Inflammatory macrophage (primary cell): Measurements from ENCODE around the gene SIRT4.
"Not testable (repeated sequence)": the region's sequence is repeated elsewhere in the genome, so short reads cannot be mapped to it uniquely, and the experiment has no call there.

ENCODE experiments used
- DNase-seq, 2 donors: peaks; one replicate each; pipeline ENCODE4 v3.0.0-alpha.2; 2020 to 2022

Gene SIRT4

DNA sequence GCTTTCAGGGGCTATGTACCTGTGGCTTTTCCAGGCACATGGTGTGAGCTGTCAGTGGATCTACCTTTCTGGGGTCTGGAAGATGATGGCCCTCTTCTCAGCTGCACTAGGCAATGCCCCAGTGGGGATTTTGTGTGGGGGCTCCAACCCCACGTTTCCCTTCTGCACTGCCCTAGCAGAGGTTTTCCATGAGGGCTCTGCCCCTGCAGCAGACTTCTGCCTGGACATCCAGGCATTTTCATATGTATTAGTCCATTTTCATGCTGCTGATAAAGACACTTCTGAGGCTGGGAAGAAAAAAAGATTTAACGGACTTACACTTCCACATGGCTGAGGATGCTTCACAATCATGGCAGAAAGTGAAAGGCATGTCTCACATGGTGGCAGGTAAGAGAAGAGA, 34.3 kb downstream of the SIRT4 start:
- not testable (repeated sequence) for DNase-seq

DNA sequence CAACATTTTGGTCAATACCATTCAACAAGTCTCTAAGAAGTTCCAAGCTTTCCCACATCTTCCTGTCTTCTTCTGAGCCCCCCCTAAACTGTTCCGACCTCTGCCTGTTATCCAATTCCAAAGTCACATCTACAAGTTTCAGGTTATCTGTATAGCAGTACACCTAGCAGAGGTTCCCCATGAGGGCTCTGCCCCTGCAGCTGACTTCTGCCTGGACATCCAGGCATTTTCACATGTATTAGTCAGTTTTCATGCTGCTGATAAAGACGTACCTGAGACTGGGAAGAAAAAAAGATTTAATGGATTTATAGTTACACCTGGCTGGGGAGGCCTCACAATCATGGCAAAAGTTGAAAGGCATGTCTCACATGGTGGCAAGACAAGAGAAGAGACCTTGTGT, 35.6 kb downstream of the SIRT4 start:
- DNase-seq = no peak

DNA sequence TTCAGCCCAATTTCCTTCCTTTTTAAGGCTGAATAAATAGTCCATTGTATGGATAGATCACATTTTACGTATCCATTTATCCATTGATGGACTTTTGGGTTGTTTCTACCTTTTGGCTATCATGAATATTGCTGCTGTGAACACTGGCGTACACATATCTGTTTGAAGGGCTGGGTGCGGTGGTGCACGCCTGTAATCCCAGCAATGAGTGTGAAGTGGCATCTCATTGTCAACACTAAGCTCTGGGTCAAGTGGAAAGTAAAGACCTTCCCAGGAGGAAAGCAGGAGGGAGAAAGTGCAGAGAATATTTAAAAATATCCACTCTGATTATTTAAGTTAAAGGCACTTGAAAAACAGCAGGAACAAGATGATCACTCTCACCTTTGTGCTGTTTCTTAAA, 37.1 kb downstream of the SIRT4 start:
- DNase-seq = no peak

DNA sequence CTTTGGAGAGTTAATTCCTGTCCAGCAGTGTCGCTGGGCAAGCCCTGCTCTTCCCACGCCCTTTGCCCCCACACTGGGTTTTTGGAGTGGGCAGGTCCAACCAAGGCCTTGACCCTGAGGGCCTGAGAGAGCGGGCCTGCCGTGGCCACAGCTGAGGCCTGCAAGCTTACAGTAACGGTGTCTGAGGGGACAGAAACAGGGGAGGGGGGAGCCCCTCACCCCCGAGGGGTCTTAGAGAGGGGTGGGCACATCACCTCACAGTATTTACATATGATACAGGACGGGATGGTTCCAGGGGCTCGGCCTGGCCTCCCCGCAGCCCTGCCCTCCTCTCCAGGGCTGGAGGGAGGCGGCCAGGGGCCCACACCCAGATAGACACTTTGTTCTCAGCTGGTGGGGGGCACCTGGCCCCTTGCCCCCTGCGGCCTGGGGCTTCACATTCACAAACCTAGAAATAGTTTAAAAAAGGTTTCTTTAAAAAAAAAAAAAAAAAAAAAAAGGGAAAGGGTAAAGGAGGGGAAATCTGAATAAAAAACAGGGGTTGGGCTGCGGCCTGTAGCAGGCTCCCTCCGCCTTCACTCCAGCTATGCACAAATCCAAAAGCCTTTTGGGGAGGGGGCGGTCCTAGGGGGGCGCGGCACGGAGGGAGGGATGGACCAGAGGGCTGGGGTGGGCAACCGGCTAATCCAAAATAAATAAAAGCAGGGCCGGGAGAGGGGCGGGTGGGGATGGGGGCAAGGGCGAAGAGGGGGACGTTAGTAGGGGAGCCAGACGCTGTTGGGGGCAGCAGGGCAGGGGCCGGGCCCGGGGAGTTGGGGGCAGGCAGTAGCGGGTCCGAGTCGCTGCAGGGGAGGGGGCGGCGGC, 40.3 kb downstream of the SIRT4 start:
- no peak for DNase-seq

DNA sequence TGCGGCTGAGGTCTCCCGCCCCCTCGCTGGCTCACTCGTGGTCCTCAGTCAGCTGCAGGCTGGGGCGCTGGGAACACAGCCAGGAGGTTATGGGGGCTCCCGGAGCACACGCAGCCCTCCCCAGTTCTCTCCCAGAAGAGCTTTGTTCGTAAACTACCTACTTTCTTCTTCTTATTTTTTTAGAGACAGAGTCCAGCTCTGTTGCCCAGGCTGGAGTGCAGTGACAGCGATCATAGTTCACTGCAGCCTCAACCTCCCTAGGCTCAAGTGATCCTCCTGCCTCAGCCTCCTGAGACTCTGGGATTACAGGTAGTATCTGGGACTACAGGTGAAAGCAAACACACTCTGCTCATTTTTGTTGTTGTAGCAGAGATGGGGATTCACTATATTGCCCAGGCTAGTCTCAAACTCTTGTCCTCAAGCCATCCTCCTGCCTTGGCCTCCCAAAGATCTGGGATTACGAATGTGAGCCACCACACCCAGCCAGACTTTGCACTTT, 41.0 kb downstream of the SIRT4 start:
- no peak for DNase-seq

DNA sequence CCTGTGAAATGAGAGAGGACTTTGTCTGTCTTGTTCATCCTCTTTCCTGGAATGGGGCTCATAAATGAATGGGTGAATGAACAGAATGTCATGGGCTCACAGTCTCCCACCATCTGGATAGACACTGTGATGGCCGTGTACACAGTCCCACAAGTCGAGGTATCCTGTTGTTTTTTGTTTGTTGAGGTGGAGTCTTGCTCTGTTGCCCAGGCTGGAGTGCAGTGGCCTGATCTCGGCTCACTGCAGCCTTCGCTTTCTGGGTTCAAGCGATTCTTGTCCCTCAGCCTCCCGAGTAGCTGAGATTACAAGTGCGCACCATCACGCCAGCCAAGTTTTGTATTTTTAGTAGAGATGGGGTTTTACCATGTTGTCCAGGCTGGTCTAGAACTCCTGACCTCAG, 41.6 kb downstream of the SIRT4 start:
- no peak for DNase-seq

DNA sequence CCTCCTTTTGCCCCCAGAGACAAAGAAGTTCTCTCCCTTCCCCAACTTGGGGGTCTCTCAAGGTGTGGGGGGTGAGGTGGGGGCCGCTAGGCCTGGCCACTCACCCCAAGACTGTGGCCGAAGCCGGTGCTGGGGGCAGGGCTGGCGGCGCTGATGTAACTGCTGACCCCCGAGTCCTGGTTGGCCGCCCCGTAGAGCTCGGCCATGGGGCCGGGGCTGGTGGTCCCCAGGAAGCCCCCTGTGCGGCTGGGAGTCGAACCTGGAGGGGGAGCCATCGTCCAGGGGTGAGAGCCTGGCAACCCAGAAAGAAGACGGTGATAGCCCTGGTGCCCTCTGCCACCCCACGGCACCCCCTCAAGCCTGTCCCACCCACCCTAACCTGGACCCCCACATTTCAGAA, 43.9 kb downstream of the SIRT4 start:
- DNase-seq = no peak

DNA sequence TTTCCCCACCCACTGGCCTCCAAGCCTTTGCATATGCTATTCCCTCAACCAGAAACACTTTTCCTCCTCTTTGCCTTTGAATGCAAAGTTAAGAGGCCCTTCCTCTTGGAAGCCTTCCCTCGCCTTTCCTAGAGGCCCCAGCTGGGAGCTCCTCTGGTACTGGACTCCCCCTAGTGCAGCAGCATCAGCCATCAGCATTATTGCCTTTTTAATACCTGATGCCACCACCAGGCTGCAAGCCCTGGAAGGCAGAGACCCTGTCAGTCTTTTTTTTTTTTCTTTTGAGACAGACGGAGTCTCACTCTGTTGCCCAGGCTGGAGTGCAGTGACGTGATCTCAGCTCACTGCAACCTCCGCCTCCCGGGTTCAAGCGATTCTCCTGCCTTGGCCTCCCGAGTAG, 44.6 kb downstream of the SIRT4 start:
- DNase-seq = no peak

DNA sequence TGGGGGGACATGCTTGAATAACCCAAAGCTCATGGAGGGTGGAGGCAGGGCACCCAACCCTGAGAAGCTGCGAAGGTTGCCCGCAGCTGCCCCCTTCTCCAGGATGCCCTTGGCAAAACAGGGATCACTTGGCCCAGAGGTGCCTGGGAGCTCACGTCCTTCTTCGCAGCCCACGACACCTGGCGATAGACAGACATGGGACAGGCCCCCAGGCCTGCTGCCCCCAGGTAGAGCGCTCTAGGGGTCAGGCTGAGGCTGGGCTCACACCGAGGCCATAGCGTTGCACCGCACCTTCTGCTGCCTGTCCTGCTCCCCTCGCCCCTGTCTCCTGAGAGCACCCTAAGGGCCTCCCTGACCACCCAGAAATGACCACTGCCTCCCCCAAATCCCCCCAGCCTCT, 45.6 kb downstream of the SIRT4 start:
- no peak for DNase-seq

DNA sequence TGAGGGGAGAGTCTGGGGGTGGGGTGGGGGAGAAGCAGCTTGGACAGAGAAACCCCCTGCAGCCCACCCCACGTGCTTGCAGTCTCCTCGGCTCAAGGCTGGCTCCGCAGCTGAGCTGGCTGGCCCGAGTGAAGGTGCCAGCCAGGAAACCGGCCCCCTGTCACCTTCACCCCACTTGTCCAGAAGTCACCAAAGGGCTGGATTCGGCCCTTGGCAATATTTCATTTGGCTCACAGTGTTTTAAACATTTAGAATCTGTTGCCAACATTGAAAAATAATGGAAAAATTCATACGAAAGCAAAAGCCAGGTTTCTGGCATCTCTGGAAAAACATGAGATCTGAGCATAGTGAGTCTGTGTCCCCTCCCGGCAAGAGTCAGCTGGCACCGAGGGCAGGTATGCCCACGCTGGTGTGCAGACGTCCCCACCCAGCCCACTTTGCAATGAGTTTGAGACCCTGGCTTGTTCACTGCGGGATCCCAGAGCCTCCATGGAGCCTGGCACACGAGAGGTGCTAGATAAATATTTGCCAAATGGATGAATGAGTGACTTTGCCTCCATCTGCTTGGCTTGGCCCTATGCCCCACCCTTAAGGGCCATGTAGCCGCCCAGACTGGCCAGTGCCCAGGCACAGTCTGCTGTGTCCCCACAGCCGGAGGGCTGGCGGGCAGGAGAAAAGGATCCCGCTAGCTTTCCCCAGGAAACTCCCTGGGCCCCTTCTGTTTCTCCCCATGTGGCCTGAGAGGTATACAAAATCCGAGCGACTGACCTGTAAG, 48.6 kb downstream of the SIRT4 start:
- no peak for DNase-seq

DNA sequence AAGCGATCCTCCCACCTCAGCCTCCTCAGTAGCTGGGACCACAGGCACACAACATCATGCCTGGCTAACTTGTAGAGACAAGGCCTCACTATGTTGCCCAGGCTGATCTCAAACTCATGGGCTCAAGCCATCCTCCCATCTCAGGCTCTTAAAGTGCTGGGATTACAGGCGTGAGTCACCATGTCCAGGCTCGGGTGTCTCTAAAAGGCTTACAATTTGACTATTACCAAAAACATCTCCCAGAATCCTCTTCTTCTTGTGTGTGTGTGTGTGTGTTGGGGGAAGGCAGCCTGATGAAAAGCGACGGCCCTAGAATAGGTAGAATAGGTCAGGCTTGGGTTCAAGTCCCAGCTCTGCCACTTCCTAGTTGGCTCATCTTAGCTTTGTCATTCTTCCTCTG, 50.0 kb downstream of the SIRT4 start:
- no peak for DNase-seq

DNA sequence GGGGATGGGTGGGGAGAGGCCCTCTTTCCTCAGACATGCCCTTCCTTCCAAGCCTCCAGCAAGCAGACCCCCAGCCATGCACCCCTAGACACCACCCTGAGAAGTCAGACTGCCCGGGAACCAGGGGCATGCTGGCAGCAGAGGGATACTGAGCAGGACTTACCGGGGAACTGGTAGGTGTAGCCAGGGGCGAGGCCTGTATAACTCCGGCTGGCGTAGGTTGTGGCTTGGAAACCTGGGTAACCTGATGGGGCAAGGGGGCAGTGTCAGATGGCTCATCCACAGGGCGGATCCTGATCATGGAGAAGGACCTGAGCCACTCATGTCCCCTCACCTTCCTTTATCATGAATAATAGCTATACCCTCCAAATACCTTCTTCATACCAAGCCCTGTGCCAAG, 51.0 kb downstream of the SIRT4 start:
- no peak for DNase-seq

DNA sequence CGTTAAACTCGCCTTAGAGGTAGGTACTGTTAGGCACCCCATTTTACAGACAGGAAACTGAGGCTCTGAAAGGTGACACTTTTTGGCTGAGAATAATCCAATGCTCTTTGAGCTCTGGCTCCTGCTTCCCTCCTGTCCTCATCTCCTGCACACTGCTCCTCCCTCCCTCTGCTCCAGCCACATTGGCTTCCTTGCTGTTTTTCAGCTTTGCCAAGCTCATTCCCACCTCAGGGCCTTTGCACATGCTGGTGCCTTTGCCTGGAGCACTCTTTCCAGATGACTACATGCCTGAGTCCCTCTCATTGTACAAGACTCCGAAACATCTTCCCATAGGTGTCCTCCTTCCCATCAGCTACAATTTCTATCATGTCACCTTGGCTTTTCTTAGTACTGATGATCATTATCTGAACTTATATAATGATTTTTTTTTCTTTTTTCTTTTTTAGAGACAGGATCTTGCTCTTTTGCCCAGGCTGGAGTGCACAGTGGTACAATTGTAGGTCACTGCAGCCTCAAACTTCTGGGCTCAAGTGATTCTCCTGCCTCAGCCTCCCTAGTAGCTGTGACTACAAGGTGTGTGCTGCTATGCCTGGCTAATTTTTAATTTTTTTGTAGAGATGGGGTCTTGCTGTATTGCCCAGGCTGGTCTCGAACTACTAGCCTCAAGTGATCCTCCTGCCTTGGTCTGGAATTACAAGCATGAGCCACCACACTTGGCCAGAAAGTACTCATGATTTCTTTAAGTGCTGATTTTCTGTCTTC, 51.6 kb downstream of the SIRT4 start:
- no peak for DNase-seq

DNA sequence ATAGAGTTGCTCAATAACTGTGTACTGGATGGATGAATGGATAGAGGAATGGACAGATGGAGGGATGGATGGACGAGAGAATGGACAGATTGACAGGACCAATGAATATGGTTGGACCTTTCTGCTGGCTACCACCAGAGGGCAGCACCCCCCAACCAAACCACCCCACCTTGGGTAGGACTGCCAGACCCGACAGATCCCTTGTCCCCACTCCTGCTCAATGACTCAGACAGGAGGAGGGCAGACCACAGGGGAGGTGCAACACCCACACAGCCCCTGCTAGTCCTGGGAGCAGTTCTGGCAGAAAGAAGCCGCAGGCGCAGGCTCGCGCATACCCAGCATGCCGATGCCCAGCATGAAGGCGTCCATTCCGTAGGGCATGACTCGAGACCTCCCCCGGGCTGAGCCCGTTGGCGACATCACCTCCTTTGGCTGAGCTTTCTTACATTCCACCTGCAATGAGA, 54.5 kb downstream of the SIRT4 start:
- peak; percentile 54 to 68 for DNase-seq

DNA sequence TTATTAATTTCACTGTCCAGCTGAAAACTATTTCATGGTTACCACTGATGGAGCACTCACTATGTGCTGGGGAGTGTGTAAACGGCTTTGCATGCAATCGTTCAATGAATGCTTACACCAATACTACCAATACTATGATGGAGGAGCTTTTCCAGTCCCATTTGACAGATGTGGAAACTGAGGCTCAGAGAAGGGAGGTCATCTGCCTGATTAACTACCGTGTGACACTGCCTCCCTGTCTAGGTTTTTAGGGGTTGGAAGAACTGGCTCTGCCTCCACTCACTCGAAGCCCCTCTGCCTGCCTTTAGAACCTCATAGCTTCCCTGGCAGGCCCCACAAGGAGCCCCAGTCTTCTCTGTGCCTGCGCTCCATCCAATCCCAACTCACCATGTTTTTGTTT, 55.0 kb downstream of the SIRT4 start:
- no peak for DNase-seq

DNA sequence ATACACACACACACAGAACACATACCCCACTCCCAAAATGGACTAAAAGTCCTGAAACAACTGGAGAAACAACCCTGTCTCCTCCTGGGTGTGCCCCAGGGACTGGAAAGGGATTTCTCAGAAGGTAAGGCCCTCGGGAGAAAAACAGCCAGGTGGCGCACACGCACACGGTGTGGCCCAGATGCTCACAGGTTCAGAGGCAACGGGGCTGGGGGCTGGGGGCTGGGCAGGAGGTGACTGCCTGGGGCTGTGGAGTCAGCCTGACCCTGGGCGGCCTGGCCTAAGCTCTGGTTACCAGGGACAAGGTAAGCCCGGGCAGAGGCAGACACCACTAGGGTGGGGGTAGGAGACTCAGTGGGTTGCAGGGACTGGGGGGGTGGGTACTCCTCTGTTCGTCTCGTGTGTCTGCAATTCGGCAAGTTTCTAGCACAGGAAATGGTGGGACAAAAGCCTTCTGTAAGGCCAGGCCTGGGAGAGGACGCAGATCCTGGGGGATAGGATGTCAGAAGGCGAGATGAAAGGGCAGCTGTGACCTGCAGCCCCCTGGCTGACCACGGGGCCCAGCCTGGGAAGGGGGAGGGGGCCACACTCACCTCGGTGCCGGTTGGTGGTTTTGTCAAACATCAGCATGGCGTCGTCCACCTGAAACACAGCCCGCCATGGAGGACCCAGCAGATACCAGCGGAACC, 56.4 kb downstream of the SIRT4 start:
- DNase-seq = no peak

DNA sequence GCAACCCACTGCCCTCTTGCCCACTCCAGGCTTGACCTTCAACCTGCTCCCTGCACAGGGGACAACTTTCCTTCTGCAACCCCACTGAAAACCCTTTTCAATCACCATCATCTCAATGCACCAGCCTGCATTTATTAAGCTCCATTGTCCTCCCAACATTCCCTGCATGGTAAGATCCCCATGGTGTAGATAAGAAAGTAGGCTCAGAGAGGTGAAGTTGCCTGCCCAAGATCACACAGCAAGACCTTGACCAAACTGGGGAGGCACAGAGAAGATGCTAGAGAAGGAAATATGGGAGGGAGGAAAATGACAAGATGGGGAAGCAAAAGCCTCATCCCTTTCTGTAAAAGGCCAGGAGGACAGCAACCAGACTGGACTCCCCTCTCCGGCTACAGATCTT, 57.0 kb downstream of the SIRT4 start:
- DNase-seq = no peak

DNA sequence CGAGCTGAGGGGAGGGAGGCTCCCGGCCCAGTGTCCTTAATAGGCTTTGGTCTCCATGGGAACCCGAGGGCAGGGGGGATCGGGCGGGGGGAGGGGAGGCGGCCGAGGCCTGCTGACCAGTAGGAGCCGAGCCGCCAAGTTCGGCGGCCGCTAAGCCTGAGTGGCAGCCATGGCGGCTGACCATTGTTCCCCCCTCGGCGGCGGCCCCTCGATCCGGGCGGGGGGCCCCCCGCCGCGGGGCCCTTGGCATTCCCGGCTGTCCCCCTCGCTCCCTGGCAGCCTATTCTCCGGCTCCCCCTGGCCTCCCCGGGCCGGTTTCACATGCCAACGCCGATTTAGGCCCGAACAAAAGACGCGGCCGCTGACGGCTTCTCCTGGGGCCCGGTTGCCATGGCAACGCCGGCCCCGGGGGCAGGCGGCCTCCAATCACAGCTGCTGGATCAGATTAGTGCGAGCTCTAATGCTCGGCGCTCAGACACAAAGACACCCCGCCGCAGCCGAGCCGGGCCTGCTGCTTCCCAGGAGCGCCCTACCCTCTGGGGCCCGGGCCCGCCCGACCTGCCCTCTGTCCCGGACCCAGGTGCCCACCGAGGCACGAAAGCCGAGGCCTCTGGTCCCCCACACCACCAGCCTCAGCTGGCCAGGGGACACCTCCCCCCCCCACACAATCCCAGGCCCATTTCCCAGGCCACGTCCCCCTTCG, 59.5 kb downstream of the SIRT4 start:
- no peak for DNase-seq
